Left ventricle myocardium inferior (tissue), 1 donor: ENCODE measurements around the gene EEFSEC. TPM values are rescaled to one million over a fixed set of nuclear protein-coding genes. Genes with fewer than 3 reads are reported as not detected.
A peak's percentile ranks its signal among the peaks of the same experiment; 100 is the strongest.

Experiments
- DNase-seq: peaks from one replicate; pipeline ENCODE4 v3.0.0-alpha.2; 2020
- H3K27ac ChIP-seq: fragments of 200-600 bp; replicated peaks from 2 replicates; pipeline ENCODE4 v1.8.0; 2021
- H3K27me3 ChIP-seq: fragments of 200-600 bp; 2 replicates; pipeline ENCODE4 v1.8.0; 2021; ENCODE audit warnings: low read depth
- H3K36me3 ChIP-seq: fragments of 200-600 bp; 2 replicates; pipeline ENCODE4 v1.8.0; 2021
- H3K4me1 ChIP-seq: fragments of 200-600 bp; 2 replicates; pipeline ENCODE4 v1.8.0; 2021
- H3K4me3 ChIP-seq: fragments of 200-600 bp; 2 replicates; pipeline ENCODE4 v1.8.0; 2021; ENCODE audit warnings: mild to moderate bottlenecking, moderate library complexity
- H3K9me3 ChIP-seq: fragments of 200-600 bp; replicated peaks from 2 replicates; pipeline ENCODE4 v1.8.0; 2021
- CTCF ChIP-seq: fragments of 200-600 bp; IDR thresholded peaks from 2 replicates; pipeline ENCODE4 v1.8.0; 2021; ENCODE audit warnings: antibody characterized with exemption, mild to moderate bottlenecking, borderline replicate concordance
- intact Hi-C: fragments of 100-400 bp; cut with micrococcal nuclease; formaldehyde crosslinking; loops from one replicate; pipeline ENCODE4 v1.11.0; 2022
- total RNA-seq: library from RNA; stranded (reverse); fragmentation: NEBNext Ultra II Directional; extraction: Animal tissue kit (Norgen Biotek cat#: 25700); gene quantifications from one replicate; pipeline ENCODE4 v1.2.1, GENCODE V29; 2021
- donor health status: DM: no; HTN: yes; CAD: no; lungs with severe emphysema.

EEFSEC gene
- total RNA-seq, 1 donor from 2014 or later = 23.7 TPM

- H3K27me3 ChIP-seq = no peaks in the 10 kb centered on the region
- no peak for DNase-seq
- H3K4me3 ChIP-seq = no peak overlapping the region
- no peaks in the 10 kb centered on the region for H3K9me3 ChIP-seq
- H3K36me3 ChIP-seq = no peaks in the 10 kb centered on the region
- TF ChIP-seq CTCF = no peak
- intact Hi-C loops = no loop called here
- peak overlapping the region; percentile 57 for H3K27ac ChIP-seq
- H3K4me1 ChIP-seq = peaks cover 44% of the 10 kb centered on the region
These were observed 14.8 kb downstream of the EEFSEC start for GRCh38 chr3:128167973-128168674.

GRCh38 chr3:128168836-128169235 is 15.6 kb downstream of the EEFSEC start:
- no peaks in the 10 kb centered on the region for H3K36me3 ChIP-seq
- H3K4me3 ChIP-seq = no peak overlapping the region
- H3K27ac ChIP-seq = peak overlapping the region; percentile 57
- H3K4me1 ChIP-seq = peaks cover 51% of the 10 kb centered on the region
- DNase-seq = no peak
- H3K27me3 ChIP-seq = no peaks in the 10 kb centered on the region
- no peak for TF ChIP-seq CTCF
- no peaks in the 10 kb centered on the region for H3K9me3 ChIP-seq
- intact Hi-C loops = no loop called here

- Histone ChIP-seq H3K4me3 (no peak overlapping the region), H3K9me3 (no peaks in the 10 kb centered on the region), H3K27ac (no peak overlapping the region), H3K36me3 (no peaks in the 10 kb centered on the region), H3K27me3 (no peaks in the 10 kb centered on the region), H3K4me1 (peaks cover 69% of the 10 kb centered on the region)
- intact Hi-C loops = loop anchor here (10.0 kb wide), 2 partner anchors 144 to 324 kb away; partner anchors contain the start of gene GATA2
- no peak for DNase-seq
- peak; percentile 81 for TF ChIP-seq CTCF
These were observed 17.7 kb downstream of the EEFSEC start for GRCh38 chr3:128170866-128171516.

GRCh38 chr3:128173200-128173599 is 19.9 kb downstream of the EEFSEC start:
- Histone ChIP-seq H3K4me1 (peaks cover 77% of the 10 kb centered on the region), H3K27ac (peak overlapping the region; percentile 62), H3K27me3 (no peaks in the 10 kb centered on the region), H3K36me3 (no peaks in the 10 kb centered on the region), H3K9me3 (no peaks in the 10 kb centered on the region), H3K4me3 (no peak overlapping the region)
- DNase-seq = no peak
- intact Hi-C loops = loop anchor here (10.0 kb wide), 2 partner anchors 142 to 322 kb away; partner anchors contain the start of gene GATA2
- TF ChIP-seq CTCF = no peak

- TF ChIP-seq CTCF = no peak
- peaks cover 77% of the 10 kb centered on the region for H3K4me1 ChIP-seq
- H3K27me3 ChIP-seq = no peaks in the 10 kb centered on the region
- H3K36me3 ChIP-seq = no peaks in the 10 kb centered on the region
- H3K4me3 ChIP-seq = no peak overlapping the region
- intact Hi-C loops = loop anchor here (10.0 kb wide), 2 partner anchors 141 to 321 kb away; partner anchors contain the start of gene GATA2
- H3K27ac ChIP-seq = peak overlapping the region; percentile 62
- H3K9me3 ChIP-seq = no peaks in the 10 kb centered on the region
- no peak for DNase-seq
These were observed 20.6 kb downstream of the EEFSEC start for GRCh38 chr3:128173849-128174248.
